ENCODE data around the gene FOXA2.

GRCh38 chr20:22583773-22584521 lies 425 bp downstream of the FOXA2 start:
- TF ChIP-seq CTCF (IDR thresholded peaks at IDR 0.05 in 8 of 11, conservative IDR thresholded peaks at IDR 0.05 in 3 of 11): no peak
- no peak for TF ChIP-seq POLR2AphosphoS5 (IDR thresholded peaks at IDR 0.05)
- TF ChIP-seq POLR2A (IDR thresholded peaks at IDR 0.05): no peak

Data from spleen (tissue), 7 donors.